Astrocyte (in vitro differentiated cells and primary cell): Measurements from ENCODE around the gene PLPP3.

Experiments
- CTCF ChIP-seq: IDR thresholded peaks from 2 replicates; pipeline ENCODE4 v1.5.1; 2011; ENCODE audit warnings: low read depth, mild to moderate bottlenecking, inconsistent platforms, low read length, moderate library complexity; ENCODE audit not compliant: insufficient read depth
- EZH2 ChIP-seq: IDR thresholded peaks from 2 replicates; pipeline ENCODE4 v1.6.1; 2012; ENCODE audit warnings: mild to moderate bottlenecking, low read length, inconsistent platforms; ENCODE audit not compliant: insufficient read depth

GRCh38 chr1:56533197-56533596, 46.2 kb downstream of the PLPP3 start:
- TF ChIP-seq CTCF: no peak
- TF ChIP-seq EZH2: no peak
